Keratinocyte (primary cell): ENCODE data around the gene RNF150. TPM values are rescaled to one million over a fixed set of nuclear protein-coding genes. Genes with fewer than 3 reads are reported as not detected.

Experiments
- DNase-seq: peaks from one replicate; pipeline ENCODE4 v3.0.0-alpha.2; 2011; ENCODE audit warnings: low read depth, missing footprints, low spot score
- FAIRE-seq: peaks from 2 replicates; lab custom pipeline; 2011; peaks lifted over from hg19 to GRCh38; lab: Jason Lieb, UNC
- H2AFZ ChIP-seq: 2 replicates; pipeline ENCODE4 v1.6.0; 2012; ENCODE audit warnings: low read length, control low read depth, inconsistent platforms; ENCODE audit not compliant: control insufficient read depth
- H3K27ac ChIP-seq: 2 replicates; pipeline ENCODE4 v1.5.1; 2011; ENCODE audit warnings: low read length; ENCODE audit not compliant: control insufficient read depth, insufficient read depth
- H3K27me3 ChIP-seq: 3 replicates; pipeline ENCODE4 v1.6.0; 2011; ENCODE audit warnings: low read length; ENCODE audit not compliant: control insufficient read depth, insufficient read depth; ENCODE audit errors: extremely low read depth
- H3K36me3 ChIP-seq, 2 experiments: 2 replicates in 1 of 2; 3 replicates in 1 of 2; pipeline ENCODE4 v1.5.1; 2011; ENCODE audit warnings: low read length in 2 of 2, mild to moderate bottlenecking in 1 of 2; ENCODE audit not compliant: control insufficient read depth in 2 of 2, insufficient read depth in 2 of 2; ENCODE audit errors: extremely low read depth in 1 of 2
- H3K4me1 ChIP-seq: 3 replicates; pipeline ENCODE4 v1.5.1; 2011; ENCODE audit warnings: low read length; ENCODE audit not compliant: control insufficient read depth, insufficient read depth; ENCODE audit errors: extremely low read depth
- H3K4me2 ChIP-seq: 3 replicates; pipeline ENCODE4 v1.6.0; 2011; ENCODE audit warnings: low read depth, low read length; ENCODE audit not compliant: control insufficient read depth, insufficient read depth; ENCODE audit errors: extremely low read depth
- H3K4me3 ChIP-seq, 3 experiments: fragments of 200-600 bp in 1 of 3; sonication (generic) in 1 of 3; 2 replicates in 2 of 3; 3 replicates in 1 of 3; pipeline ENCODE4 v1.5.1; 2011 to 2016; ENCODE audit warnings: low read length in 3 of 3, mild to moderate bottlenecking in 3 of 3, control low read depth in 2 of 3, inconsistent platforms in 1 of 3, low read depth in 1 of 3, mixed read lengths in 1 of 3, mixed run types in 1 of 3, moderate library complexity in 1 of 3; ENCODE audit not compliant: control insufficient read depth in 2 of 3, insufficient read depth in 2 of 3; ENCODE audit errors: extremely low read depth in 1 of 3
- H3K79me2 ChIP-seq: 2 replicates; pipeline ENCODE4 v1.6.0; 2012; ENCODE audit warnings: low read length; ENCODE audit not compliant: control insufficient read depth, insufficient read depth
- H3K9ac ChIP-seq: 3 replicates; pipeline ENCODE4 v1.6.0; 2011; ENCODE audit warnings: low read length; ENCODE audit not compliant: control insufficient read depth, insufficient read depth; ENCODE audit errors: extremely low read depth
- H3K9me1 ChIP-seq: 3 replicates; pipeline ENCODE4 v1.6.0; 2011; ENCODE audit warnings: low read length; ENCODE audit not compliant: control insufficient read depth, insufficient read depth; ENCODE audit errors: extremely low read depth
- H3K9me3 ChIP-seq: 2 replicates; pipeline ENCODE4 v1.5.1; 2012; ENCODE audit warnings: low read depth, low read length; ENCODE audit not compliant: control insufficient read depth
- H4K20me1 ChIP-seq: 3 replicates; pipeline ENCODE4 v1.6.0; 2011; ENCODE audit warnings: low read length; ENCODE audit not compliant: control insufficient read depth, insufficient read depth; ENCODE audit errors: extremely low read depth
- CTCF ChIP-seq, 3 experiments: IDR thresholded peaks in 1 of 3; conservative IDR thresholded peaks in 1 of 3; optimal IDR thresholded peaks in 1 of 3; 2 replicates in 2 of 3; 3 replicates in 1 of 3; pipeline versions ENCODE3 to v1.5.1; 2011; ENCODE audit warnings: low read length in 3 of 3, mild to moderate bottlenecking in 3 of 3, moderate library complexity in 2 of 3, control low read depth in 1 of 3, inconsistent platforms in 1 of 3; ENCODE audit not compliant: insufficient read depth in 2 of 3; ENCODE audit errors: extremely low read depth in 1 of 3
- EZH2 ChIP-seq: IDR thresholded peaks from one replicate; pipeline ENCODE4 v1.6.1; 2012; ENCODE audit warnings: inconsistent platforms, mild to moderate bottlenecking, low read length, moderate library complexity
- dilution Hi-C: fragments of 300-500 bp; cut with MboI; formaldehyde crosslinking; loops from one replicate; pipeline ENCODE4 v1.7.0; 2020; ENCODE audit warnings: low sequenced_read_pairs; ENCODE audit not compliant: extremely low pct_ligation_motif_present
- polyA plus RNA-seq, 5 experiments: library from polyadenylated mRNA; depleted of rRNA in 3 of 5; stranded (reverse) in 3 of 5; stranded (forward) in 1 of 5; unstranded in 1 of 5; fragments of >200 nt; gene quantifications; 1 replicate in 1 of 5; 2 replicates in 3 of 5; 3 replicates in 1 of 5; pipeline versions ENCODE4 v1.2.1 to v1.2.3, GENCODE V29; 2011 to 2012; ENCODE audit warnings: missing spikeins in 2 of 5, low read depth in 1 of 5, low replicate concordance in 1 of 5

The RNF150 gene
- polyA plus RNA-seq, 1 donor (not counting 4 experiments of a cell fraction or from before 2014, with no cell fraction given) = 0.18 TPM

- dilution Hi-C loops = loop anchor here (25.0 kb wide), 1 partner anchor 244 kb away; no protein-coding TSS in a partner anchor
- DNase-seq (no peak), FAIRE-seq (no peak)
- Histone ChIP-seq H4K20me1 (no peaks in the 10 kb centered on the region), H3K79me2 (no peaks in the 10 kb centered on the region), H3K9ac (no peak overlapping the region), H2AFZ (no peak overlapping the region), H3K9me1 (no peaks in the 10 kb centered on the region), H3K4me1 (peaks cover 3% of the 10 kb centered on the region), H3K4me2 (no peak overlapping the region), H3K27me3 (peaks cover 28% of the 10 kb centered on the region), H3K9me3 (no peaks in the 10 kb centered on the region), H3K27ac (no peak overlapping the region), H3K4me3 (no peak overlapping the region), H3K36me3 (no peaks in the 10 kb centered on the region)
- TF ChIP-seq CTCF (optimal IDR thresholded peaks at IDR 0.05 in 1 of 3, IDR thresholded peaks at IDR 0.05 in 1 of 3, conservative IDR thresholded peaks at IDR 0.05 in 1 of 3; ENCODE audit: extremely low read depth in 1 of 3, insufficient read depth in 2 of 3, low read length in 3 of 3) (no peak), EZH2 (no peak)
Observed at GRCh38 chr4:141131723-141132071, 1.6 kb downstream of the RNF150 start.

- Histone ChIP-seq H3K9me1 (no peaks in the 10 kb centered on the region), H3K36me3 (no peaks in the 10 kb centered on the region), H3K4me2 (no peak overlapping the region), H3K27ac (no peak overlapping the region), H3K27me3 (peaks cover 31% of the 10 kb centered on the region), H3K79me2 (no peaks in the 10 kb centered on the region), H3K9me3 (no peaks in the 10 kb centered on the region), H3K4me1 (peaks cover 3% of the 10 kb centered on the region), H3K4me3 (no peak overlapping the region), H3K9ac (no peak overlapping the region), H2AFZ (no peak overlapping the region), H4K20me1 (no peaks in the 10 kb centered on the region)
- no peak for FAIRE-seq
- TF ChIP-seq EZH2 (no peak), CTCF (optimal IDR thresholded peaks at IDR 0.05 in 1 of 3, IDR thresholded peaks at IDR 0.05 in 1 of 3, conservative IDR thresholded peaks at IDR 0.05 in 1 of 3; ENCODE audit: extremely low read depth in 1 of 3, insufficient read depth in 2 of 3, low read length in 3 of 3) (no peak)
- dilution Hi-C loops = loop anchor here (25.0 kb wide), 1 partner anchor 244 kb away; no protein-coding TSS in a partner anchor
- DNase-seq = no peak
Observed at GRCh38 chr4:141130947-141131605, 2.2 kb downstream of the RNF150 start.
